ENCODE data around the gene LAMA4. TPM values are rescaled to one million over a fixed set of nuclear protein-coding genes. Genes with fewer than 3 reads are reported as not detected.

Gene LAMA4
- total RNA-seq, 1 experiment from 2014 or later = 1.1 TPM

GRCh38 chr6:112286010-112286409, 31.6 kb upstream of the LAMA4 start:
- H2BK5ac ChIP-seq (ENCODE audit: insufficient read length, low read length) = no peak overlapping the region
- H4K5ac ChIP-seq (ENCODE audit: insufficient read length, low read depth, low read length) = no peak overlapping the region
- H3K9me3 ChIP-seq (ENCODE audit: control insufficient read depth, low read depth, low read length) = no peaks in the 10 kb centered on the region
- H3T11ph ChIP-seq (ENCODE audit: low read length) = no peak overlapping the region
- no peak overlapping the region for H3K23ac ChIP-seq (ENCODE audit: insufficient read length, low read depth, low read length)
- H2BK20ac ChIP-seq (ENCODE audit: low read depth, low read length, poor library complexity, severe bottlenecking) = no peak overlapping the region
- no peak overlapping the region for H2AK5ac ChIP-seq (ENCODE audit: insufficient read length, low read length)
- H3K79me1 ChIP-seq (ENCODE audit: insufficient read depth, low read depth, low read length, poor library complexity, severe bottlenecking) = no peaks in the 10 kb centered on the region
- no peak for TF ChIP-seq CTCF (conservative IDR thresholded peaks at IDR 0.05)
- no peak overlapping the region for H2BK12ac ChIP-seq (ENCODE audit: insufficient read length, low read depth, low read length)
- no peaks in the 10 kb centered on the region; the same call in 1 of the 2 replicates for H3K27me3 Mint-ChIP-seq (ENCODE audit: low read depth)
- no peaks in the 10 kb centered on the region for H3K36me3 Mint-ChIP-seq (ENCODE audit: insufficient read depth in 1 of 3, low read depth in 3 of 3)
- no peak overlapping the region for H2BK120ac ChIP-seq (ENCODE audit: low read depth, low read length, poor library complexity, severe bottlenecking)
- H3K9ac ChIP-seq (ENCODE audit: extremely low read depth, insufficient read length, low read length) = no peak overlapping the region
- H3K4me3 Mint-ChIP-seq = no peak overlapping the region
- no peak overlapping the region for H3K27ac ChIP-seq (ENCODE audit: insufficient read length, low read depth, low read length)
- no peaks in the 10 kb centered on the region for H4K20me1 ChIP-seq (ENCODE audit: control insufficient read depth, insufficient read depth, insufficient read length)
- no peak overlapping the region for H3K27ac Mint-ChIP-seq
- no peaks in the 10 kb centered on the region for H3K79me2 ChIP-seq (ENCODE audit: insufficient read depth, low read length)
- peaks cover 10 to 11% of the 10 kb centered on the region in 2 experiments for H3K4me1 Mint-ChIP-seq
- H3K4me1 ChIP-seq (ENCODE audit: insufficient read depth, low read length) = no peaks in the 10 kb centered on the region; the same call in 1 of the 2 replicates
- H4K91ac ChIP-seq (ENCODE audit: insufficient read length, low read depth, low read length) = no peak overlapping the region
- no peak overlapping the region for H3K56ac ChIP-seq (ENCODE audit: insufficient read length, low read depth, low read length)
- no peak overlapping the region for H2AFZ ChIP-seq (ENCODE audit: low read length)
- no CpG with 5 or more reads among the region's 2 CpGs for WGBS (ENCODE audit: extremely low coverage, insufficient read length, low lambda C conversion rate)
- H4K8ac ChIP-seq (replicated peaks; ENCODE audit: insufficient read length, low read depth, low read length) = no peak overlapping the region
- no peak overlapping the region for H3K18ac ChIP-seq (ENCODE audit: insufficient read length, low read depth, low read length)
- H3K14ac ChIP-seq (ENCODE audit: insufficient read depth, low read length) = no peak overlapping the region
- no peak overlapping the region for H2BK15ac ChIP-seq (ENCODE audit: low read depth, low read length)
- H3K4ac ChIP-seq (ENCODE audit: low read depth, low read length) = no peak overlapping the region
- no peaks in the 10 kb centered on the region for H3K9me3 Mint-ChIP-seq
- H3K27me3 ChIP-seq (ENCODE audit: insufficient read depth, low read length) = no peaks in the 10 kb centered on the region
- no peak overlapping the region for H3K4me2 ChIP-seq (ENCODE audit: insufficient read depth, insufficient read length, low read length)
- H3K23me2 ChIP-seq (ENCODE audit: insufficient read length, low read depth, low read length, poor library complexity, severe bottlenecking) = no peaks in the 10 kb centered on the region
- DNase-seq = no peak
